IPS-15b (cell line): ENCODE data around the gene MCU.

Experiments used
- H3K27me3 ChIP-seq: one replicate; pipeline ENCODE4 v1.6.1; 2013; ENCODE audit warnings: low read length; ENCODE audit not compliant: control insufficient read depth, insufficient read depth
- H3K36me3 ChIP-seq: one replicate; pipeline ENCODE4 v1.6.1; 2013; ENCODE audit warnings: low read length; ENCODE audit not compliant: control insufficient read depth, insufficient read depth
- H3K4me1 ChIP-seq: one replicate; pipeline ENCODE4 v1.6.1; 2013; ENCODE audit warnings: mild to moderate bottlenecking, low read length; ENCODE audit not compliant: control insufficient read depth, insufficient read depth
- H3K4me3 ChIP-seq: one replicate; pipeline ENCODE4 v1.5.1; 2013; ENCODE audit warnings: low read depth, low read length
- H3K9ac ChIP-seq: one replicate; pipeline ENCODE4 v1.6.1; 2013; ENCODE audit warnings: low read depth, mild to moderate bottlenecking, low read length
- H3K9me3 ChIP-seq: one replicate; pipeline ENCODE4 v1.6.1; 2013; ENCODE audit warnings: mild to moderate bottlenecking, low read length; ENCODE audit not compliant: control insufficient read depth, insufficient read depth

MCU gene

GRCh38 chr10:72796042-72796441 lies 104.1 kb downstream of the MCU start:
- no peaks in the 10 kb centered on the region for H3K27me3 ChIP-seq
- H3K4me3 ChIP-seq = no peak overlapping the region
- H3K9ac ChIP-seq = no peak overlapping the region
- peaks cover 27% of the 10 kb centered on the region for H3K4me1 ChIP-seq
- no peaks in the 10 kb centered on the region for H3K9me3 ChIP-seq
- no peaks in the 10 kb centered on the region for H3K36me3 ChIP-seq

- Histone ChIP-seq H3K27me3 (no peaks in the 10 kb centered on the region), H3K9me3 (no peaks in the 10 kb centered on the region), H3K9ac (no peak overlapping the region), H3K4me3 (no peak overlapping the region), H3K36me3 (no peaks in the 10 kb centered on the region), H3K4me1 (peaks cover 27% of the 10 kb centered on the region)
These were observed 104.6 kb downstream of the MCU start for GRCh38 chr10:72796538-72796937.

- no peaks in the 10 kb centered on the region for H3K9me3 ChIP-seq
- no peak overlapping the region for H3K4me3 ChIP-seq
- H3K27me3 ChIP-seq = no peaks in the 10 kb centered on the region
- H3K9ac ChIP-seq = no peak overlapping the region
- H3K4me1 ChIP-seq = peaks cover 5% of the 10 kb centered on the region
- no peaks in the 10 kb centered on the region for H3K36me3 ChIP-seq
These were observed 108.2 kb downstream of the MCU start for GRCh38 chr10:72800000-72800740.

GRCh38 chr10:72800741-72801092 lies 108.8 kb downstream of the MCU start:
- Histone ChIP-seq H3K27me3 (no peaks in the 10 kb centered on the region), H3K36me3 (no peaks in the 10 kb centered on the region), H3K9me3 (no peaks in the 10 kb centered on the region), H3K4me1 (peaks cover 5% of the 10 kb centered on the region), H3K9ac (no peak overlapping the region), H3K4me3 (no peak overlapping the region)

- Histone ChIP-seq H3K9ac (no peak overlapping the region), H3K4me1 (peaks cover 5% of the 10 kb centered on the region), H3K9me3 (no peaks in the 10 kb centered on the region), H3K36me3 (no peaks in the 10 kb centered on the region), H3K4me3 (no peak overlapping the region), H3K27me3 (no peaks in the 10 kb centered on the region)
These were observed 109.4 kb downstream of the MCU start for GRCh38 chr10:72801263-72801868.

GRCh38 chr10:72802332-72802731 lies 110.4 kb downstream of the MCU start:
- no peak overlapping the region for H3K4me3 ChIP-seq
- no peaks in the 10 kb centered on the region for H3K9me3 ChIP-seq
- H3K27me3 ChIP-seq = no peaks in the 10 kb centered on the region
- H3K36me3 ChIP-seq = no peaks in the 10 kb centered on the region
- no peak overlapping the region for H3K9ac ChIP-seq
- peaks cover 5% of the 10 kb centered on the region for H3K4me1 ChIP-seq

GRCh38 chr10:72802763-72803505 lies 111.0 kb downstream of the MCU start:
- Histone ChIP-seq H3K9me3 (no peaks in the 10 kb centered on the region), H3K27me3 (no peaks in the 10 kb centered on the region), H3K9ac (no peak overlapping the region), H3K36me3 (no peaks in the 10 kb centered on the region), H3K4me3 (no peak overlapping the region), H3K4me1 (peaks cover 5% of the 10 kb centered on the region)

- Histone ChIP-seq H3K4me3 (no peak overlapping the region), H3K9ac (no peak overlapping the region), H3K4me1 (no peaks in the 10 kb centered on the region), H3K9me3 (no peaks in the 10 kb centered on the region), H3K27me3 (no peaks in the 10 kb centered on the region), H3K36me3 (no peaks in the 10 kb centered on the region)
These were observed 116.1 kb downstream of the MCU start for GRCh38 chr10:72808001-72808400.

- Histone ChIP-seq H3K4me3 (no peak overlapping the region), H3K4me1 (no peaks in the 10 kb centered on the region), H3K27me3 (no peaks in the 10 kb centered on the region), H3K9ac (no peak overlapping the region), H3K9me3 (no peaks in the 10 kb centered on the region), H3K36me3 (no peaks in the 10 kb centered on the region)
These were observed 117.1 kb downstream of the MCU start for GRCh38 chr10:72809006-72809405.

GRCh38 chr10:72810976-72811375 lies 119.0 kb downstream of the MCU start:
- Histone ChIP-seq H3K4me1 (no peaks in the 10 kb centered on the region), H3K9ac (no peak overlapping the region), H3K36me3 (no peaks in the 10 kb centered on the region), H3K9me3 (no peaks in the 10 kb centered on the region), H3K4me3 (no peak overlapping the region), H3K27me3 (no peaks in the 10 kb centered on the region)

GRCh38 chr10:72812415-72812752 lies 120.4 kb downstream of the MCU start:
- Histone ChIP-seq H3K36me3 (no peaks in the 10 kb centered on the region), H3K27me3 (no peaks in the 10 kb centered on the region), H3K9me3 (no peaks in the 10 kb centered on the region), H3K4me3 (no peak overlapping the region), H3K4me1 (no peaks in the 10 kb centered on the region), H3K9ac (no peak overlapping the region)
